Choroid plexus epithelial cell (primary cell): ENCODE measurements around the gene OR10A5.

ENCODE experiments used
- DNase-seq: peaks from one replicate; pipeline ENCODE4 v3.0.0-alpha.2; 2010; ENCODE audit warnings: low read depth
- H3K4me3 ChIP-seq: 2 replicates; pipeline ENCODE4 v1.5.1; 2011; ENCODE audit warnings: low read depth, mild to moderate bottlenecking, control low read depth, low read length, moderate library complexity
- TF ChIP-seq, protein P1 (sequence below): conservative IDR thresholded peaks from 2 replicates; pipeline ENCODE4 v1.5.1; 2011; ENCODE audit warnings: low read depth, mild to moderate bottlenecking, control low read depth, inconsistent platforms, low read length, moderate library complexity

OR10A5 gene

DNA sequence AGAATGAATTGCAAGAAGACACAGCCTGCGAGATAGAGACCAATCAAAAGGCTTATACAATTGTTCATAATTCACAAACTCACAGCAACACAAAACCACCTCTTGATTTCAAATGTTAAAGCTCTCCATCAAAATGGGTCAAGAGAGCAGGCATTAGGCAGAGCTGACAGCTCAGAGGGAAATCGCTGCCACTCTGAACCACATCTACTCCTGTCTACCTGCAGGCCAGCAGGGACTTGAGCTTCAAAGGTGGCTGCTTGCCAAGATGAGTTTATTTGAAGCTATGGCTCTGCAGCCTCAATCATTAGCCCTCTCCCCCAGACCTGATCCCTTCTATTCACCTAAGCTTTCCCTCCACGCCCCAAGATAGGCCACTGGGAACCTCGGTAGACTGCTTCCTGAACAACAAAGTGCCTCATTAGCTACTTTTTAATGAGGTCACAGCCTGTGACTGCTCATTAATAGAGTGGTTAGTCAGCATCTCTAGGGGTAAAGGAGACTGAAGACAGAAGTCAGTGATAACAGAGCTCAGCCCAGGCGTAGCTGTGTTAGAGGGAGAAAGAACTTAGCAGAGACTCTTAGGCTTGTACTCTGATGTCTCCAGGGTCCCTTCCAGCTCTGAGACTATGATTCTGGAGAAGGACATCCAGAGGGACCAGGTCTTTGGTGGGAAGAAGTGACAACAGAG is 21.2 kb upstream of the OR10A5 start:
- H3K4me3 ChIP-seq: no peak overlapping the region
- TF ChIP-seq, protein P1, sequence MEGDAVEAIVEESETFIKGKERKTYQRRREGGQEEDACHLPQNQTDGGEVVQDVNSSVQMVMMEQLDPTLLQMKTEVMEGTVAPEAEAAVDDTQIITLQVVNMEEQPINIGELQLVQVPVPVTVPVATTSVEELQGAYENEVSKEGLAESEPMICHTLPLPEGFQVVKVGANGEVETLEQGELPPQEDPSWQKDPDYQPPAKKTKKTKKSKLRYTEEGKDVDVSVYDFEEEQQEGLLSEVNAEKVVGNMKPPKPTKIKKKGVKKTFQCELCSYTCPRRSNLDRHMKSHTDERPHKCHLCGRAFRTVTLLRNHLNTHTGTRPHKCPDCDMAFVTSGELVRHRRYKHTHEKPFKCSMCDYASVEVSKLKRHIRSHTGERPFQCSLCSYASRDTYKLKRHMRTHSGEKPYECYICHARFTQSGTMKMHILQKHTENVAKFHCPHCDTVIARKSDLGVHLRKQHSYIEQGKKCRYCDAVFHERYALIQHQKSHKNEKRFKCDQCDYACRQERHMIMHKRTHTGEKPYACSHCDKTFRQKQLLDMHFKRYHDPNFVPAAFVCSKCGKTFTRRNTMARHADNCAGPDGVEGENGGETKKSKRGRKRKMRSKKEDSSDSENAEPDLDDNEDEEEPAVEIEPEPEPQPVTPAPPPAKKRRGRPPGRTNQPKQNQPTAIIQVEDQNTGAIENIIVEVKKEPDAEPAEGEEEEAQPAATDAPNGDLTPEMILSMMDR: no peak
- DNase-seq: no peak

DNA sequence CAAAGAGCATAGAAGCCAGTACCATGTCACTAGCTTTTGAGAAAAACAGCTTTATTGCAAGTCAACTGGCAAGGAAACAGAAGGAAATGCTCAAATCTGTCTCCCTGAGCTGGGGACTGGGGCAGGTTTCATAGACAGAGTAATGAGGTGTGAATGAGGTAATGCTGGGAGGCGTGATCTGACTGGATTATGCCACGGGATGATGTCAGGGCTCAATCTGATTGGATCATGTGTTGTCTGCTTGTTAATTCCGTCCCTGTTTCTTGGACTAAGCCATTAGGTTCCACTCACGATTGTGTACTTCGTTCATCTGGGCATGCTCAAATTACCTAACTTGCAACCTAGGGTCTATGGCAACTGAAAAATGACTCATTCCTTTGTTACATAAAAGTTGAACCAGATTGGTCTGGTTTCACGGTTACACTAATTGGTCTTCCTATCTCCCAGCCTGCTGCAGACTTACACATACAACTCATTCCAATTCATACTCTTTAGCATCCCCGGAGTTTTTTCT is 20.2 kb upstream of the OR10A5 start:
- TF ChIP-seq, protein P1: no peak
- DNase-seq: peak; percentile 1
- no peak overlapping the region for H3K4me3 ChIP-seq

DNA sequence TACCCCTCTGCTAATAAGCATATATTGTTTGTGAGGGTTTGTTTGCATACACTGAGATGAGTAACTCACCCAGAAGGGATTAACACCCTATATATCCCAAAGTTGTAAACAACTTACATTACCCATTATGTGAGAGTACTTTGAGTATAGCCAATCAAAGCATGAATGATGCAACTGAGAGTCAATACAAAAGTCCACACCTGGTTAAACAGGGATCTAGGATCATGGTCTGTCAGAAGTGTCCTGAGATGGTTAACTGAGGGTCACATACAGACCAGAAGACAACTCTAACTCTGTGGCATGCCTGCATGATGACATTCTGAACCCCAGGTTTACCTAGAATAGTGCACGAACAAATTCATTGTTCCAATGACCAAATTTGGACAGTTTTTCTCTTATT is 17.4 kb upstream of the OR10A5 start:
- no peak for DNase-seq
- no peak overlapping the region for H3K4me3 ChIP-seq
- TF ChIP-seq, protein P1: no peak

DNA sequence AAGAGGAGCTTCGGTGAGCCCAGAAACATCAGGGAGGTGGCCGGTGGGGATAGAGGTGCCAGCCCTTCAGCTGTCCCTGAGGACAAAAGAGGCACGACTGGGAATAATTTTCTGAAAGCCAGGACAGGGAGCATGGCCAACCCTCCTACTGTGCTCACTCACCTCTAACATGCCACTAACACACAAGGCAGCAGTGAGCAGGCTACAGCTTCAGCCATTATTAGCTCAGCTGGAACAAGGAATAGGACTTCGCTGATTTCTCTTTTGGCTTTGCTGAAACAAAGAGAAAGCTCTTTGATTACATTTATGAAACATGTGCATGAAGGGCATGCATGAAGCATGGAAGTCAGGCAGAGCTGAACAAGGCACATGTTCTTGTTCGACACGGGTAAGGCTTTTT is 12.1 kb upstream of the OR10A5 start:
- no peak overlapping the region for H3K4me3 ChIP-seq
- DNase-seq: no peak
- TF ChIP-seq, protein P1: no peak

DNA sequence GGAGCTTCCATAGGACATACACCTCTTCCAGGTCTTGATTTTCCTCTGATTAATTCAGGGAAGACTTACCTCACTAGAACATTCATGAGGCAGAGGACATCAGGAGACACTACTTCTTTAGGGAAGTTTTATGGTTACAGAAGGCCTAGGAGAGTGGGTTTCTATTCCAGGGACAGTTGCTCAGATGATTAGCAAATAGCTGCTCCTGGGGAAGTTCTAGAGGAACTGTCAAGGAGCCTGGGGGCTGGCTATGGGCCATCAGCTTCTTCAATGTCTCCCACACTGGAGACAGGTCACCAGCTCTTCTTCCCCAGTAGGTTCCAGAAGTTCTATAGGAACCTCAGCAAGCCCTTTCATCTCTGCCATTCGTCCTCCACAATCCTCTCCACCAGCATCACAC is 11.5 kb upstream of the OR10A5 start:
- DNase-seq: no peak
- TF ChIP-seq, protein P1: no peak
- H3K4me3 ChIP-seq: no peak overlapping the region

DNA sequence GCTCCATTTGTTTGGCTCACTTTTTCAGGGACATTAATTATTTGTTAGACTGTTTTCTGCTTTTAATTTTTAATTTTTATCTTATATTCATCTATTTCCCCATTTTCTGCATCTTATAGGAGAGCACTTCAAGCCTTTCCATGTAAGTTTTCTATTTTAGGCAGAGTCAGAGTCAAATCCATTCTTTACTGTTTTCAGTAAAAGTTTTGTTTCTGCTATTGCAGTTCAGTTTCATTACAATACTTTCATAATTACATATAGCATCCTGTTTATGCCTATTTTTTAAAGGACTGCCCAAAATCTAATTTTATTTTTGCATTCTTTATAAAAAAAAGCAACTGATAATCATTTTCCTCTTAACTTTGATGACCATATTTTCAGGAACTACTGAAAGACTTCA is 3.8 kb upstream of the OR10A5 start:
- TF ChIP-seq, protein P1: no peak
- DNase-seq: no peak
- H3K4me3 ChIP-seq: no peak overlapping the region

DNA sequence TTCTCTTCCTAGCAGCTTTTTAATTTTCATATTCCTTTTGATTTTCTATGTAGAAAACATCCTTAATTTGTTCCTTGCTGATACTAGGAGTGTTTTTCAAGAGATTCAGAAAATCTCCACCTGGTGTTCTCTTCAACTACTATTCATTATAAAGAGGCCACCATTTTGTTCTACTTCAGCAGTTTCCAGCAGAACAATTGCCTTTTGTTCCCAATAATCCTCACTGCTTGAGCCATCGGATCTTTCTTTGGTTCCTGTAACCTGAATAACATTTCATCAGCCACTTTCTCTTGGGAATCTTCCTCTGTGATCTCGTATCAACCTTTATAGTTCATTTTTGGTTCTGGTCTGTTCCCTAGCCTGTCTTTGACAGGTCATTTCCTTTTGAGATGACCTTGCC is 1.8 kb upstream of the OR10A5 start:
- DNase-seq: no peak
- TF ChIP-seq, protein P1: no peak
- H3K4me3 ChIP-seq: no peak overlapping the region
